ENCODE results near the gene FAM171A2. TPM values are rescaled to one million over a fixed set of nuclear protein-coding genes. Genes with fewer than 3 reads are reported as not detected.
A peak's percentile ranks its signal among the peaks of the same experiment; 100 is the strongest.

Gene FAM171A2
- total and polyA plus RNA-seq, 4 donors = 0.08 to 1.1 (median 0.18) TPM; not detected in 1

DNA sequence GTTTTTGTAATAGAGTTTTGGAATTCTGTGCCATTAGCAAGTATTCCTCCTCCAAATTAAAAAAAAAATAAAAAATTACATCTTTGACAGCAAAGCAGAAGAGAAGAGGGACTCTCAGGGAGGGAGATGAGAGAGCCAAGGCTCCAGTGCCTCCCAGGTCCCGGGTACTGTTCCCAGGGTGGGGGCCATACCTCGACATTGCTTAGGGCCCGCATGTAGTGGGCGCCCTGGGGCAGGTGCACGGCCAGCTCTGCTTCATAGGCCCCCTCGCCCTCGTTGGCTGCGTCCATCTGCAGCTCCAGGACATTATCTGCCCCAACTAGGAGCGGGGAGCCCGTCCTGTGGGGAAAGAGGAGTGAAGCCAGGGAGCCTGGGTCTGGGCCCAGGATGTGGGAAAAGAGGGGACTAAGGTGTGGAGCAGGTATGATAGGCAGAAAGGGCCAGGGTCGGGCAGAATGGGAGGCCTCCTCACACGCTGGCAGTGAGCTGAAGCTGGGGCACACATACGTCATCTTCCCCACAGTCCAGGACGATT, 14.6 kb upstream of the FAM171A2 start:
- TF ChIP-seq, protein P1, sequence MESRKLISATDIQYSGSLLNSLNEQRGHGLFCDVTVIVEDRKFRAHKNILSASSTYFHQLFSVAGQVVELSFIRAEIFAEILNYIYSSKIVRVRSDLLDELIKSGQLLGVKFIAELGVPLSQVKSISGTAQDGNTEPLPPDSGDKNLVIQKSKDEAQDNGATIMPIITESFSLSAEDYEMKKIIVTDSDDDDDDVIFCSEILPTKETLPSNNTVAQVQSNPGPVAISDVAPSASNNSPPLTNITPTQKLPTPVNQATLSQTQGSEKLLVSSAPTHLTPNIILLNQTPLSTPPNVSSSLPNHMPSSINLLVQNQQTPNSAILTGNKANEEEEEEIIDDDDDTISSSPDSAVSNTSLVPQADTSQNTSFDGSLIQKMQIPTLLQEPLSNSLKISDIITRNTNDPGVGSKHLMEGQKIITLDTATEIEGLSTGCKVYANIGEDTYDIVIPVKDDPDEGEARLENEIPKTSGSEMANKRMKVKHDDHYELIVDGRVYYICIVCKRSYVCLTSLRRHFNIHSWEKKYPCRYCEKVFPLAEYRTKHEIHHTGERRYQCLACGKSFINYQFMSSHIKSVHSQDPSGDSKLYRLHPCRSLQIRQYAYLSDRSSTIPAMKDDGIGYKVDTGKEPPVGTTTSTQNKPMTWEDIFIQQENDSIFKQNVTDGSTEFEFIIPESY (IDR thresholded peaks at IDR 0.05) = no peak
- TF ChIP-seq YY1 (IDR thresholded peaks at IDR 0.05) (no peak), EGR1 (IDR thresholded peaks at IDR 0.05; ENCODE audit: low read depth in 2 of 2) (no peak), RXRA (IDR thresholded peaks at IDR 0.05) (no peak), GABPA (IDR thresholded peaks at IDR 0.05 in 1 of 2, conservative IDR thresholded peaks at IDR 0.05 in 1 of 2) (no peak), HNF4A (conservative IDR thresholded peaks at IDR 0.05) (no peak), SP1 (IDR thresholded peaks at IDR 0.05) (no peak), TAF1 (conservative IDR thresholded peaks at IDR 0.05) (no peak), FOXA1 (IDR thresholded peaks at IDR 0.05) (no peak), RAD21 (IDR thresholded peaks at IDR 0.05) (no peak), JUND (IDR thresholded peaks at IDR 0.05) (no peak)
- TF ChIP-seq, protein P2, sequence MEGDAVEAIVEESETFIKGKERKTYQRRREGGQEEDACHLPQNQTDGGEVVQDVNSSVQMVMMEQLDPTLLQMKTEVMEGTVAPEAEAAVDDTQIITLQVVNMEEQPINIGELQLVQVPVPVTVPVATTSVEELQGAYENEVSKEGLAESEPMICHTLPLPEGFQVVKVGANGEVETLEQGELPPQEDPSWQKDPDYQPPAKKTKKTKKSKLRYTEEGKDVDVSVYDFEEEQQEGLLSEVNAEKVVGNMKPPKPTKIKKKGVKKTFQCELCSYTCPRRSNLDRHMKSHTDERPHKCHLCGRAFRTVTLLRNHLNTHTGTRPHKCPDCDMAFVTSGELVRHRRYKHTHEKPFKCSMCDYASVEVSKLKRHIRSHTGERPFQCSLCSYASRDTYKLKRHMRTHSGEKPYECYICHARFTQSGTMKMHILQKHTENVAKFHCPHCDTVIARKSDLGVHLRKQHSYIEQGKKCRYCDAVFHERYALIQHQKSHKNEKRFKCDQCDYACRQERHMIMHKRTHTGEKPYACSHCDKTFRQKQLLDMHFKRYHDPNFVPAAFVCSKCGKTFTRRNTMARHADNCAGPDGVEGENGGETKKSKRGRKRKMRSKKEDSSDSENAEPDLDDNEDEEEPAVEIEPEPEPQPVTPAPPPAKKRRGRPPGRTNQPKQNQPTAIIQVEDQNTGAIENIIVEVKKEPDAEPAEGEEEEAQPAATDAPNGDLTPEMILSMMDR (IDR thresholded peaks at IDR 0.05; ENCODE audit: low read depth, low read length, missing input control) = no peak
- TF ChIP-seq, protein P3, sequence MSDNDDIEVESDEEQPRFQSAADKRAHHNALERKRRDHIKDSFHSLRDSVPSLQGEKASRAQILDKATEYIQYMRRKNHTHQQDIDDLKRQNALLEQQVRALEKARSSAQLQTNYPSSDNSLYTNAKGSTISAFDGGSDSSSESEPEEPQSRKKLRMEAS (IDR thresholded peaks at IDR 0.05) = no peak
- no peaks in the 10 kb centered on the region for H3K27me3 ChIP-seq (ENCODE audit: control insufficient read depth in 4 of 4, insufficient read depth in 4 of 4, low read length in 3 of 4)

GRCh38 chr17:44376779-44377178, 13.1 kb upstream of the FAM171A2 start:
- no peak overlapping the region for H3K27ac ChIP-seq (ENCODE audit: low read depth in 1 of 2, low read length in 2 of 2)
- 80% methylated on average over 12 of the region's 12 CpGs for WGBS
- TF ChIP-seq EGR1 (IDR thresholded peaks at IDR 0.05; ENCODE audit: low read depth in 2 of 2) (no peak), FOXA2 (IDR thresholded peaks at IDR 0.05) (no peak), SP1 (IDR thresholded peaks at IDR 0.05) (no peak)
- H3K36me3 ChIP-seq (ENCODE audit: control insufficient read depth in 4 of 4, insufficient read depth in 3 of 4, low read depth in 1 of 4, low read length in 3 of 4) = no peaks in the 10 kb centered on the region
- no peak overlapping the region for H3K9ac ChIP-seq (ENCODE audit: low read depth in 1 of 2, low read length in 2 of 2)
- no peaks in the 10 kb centered on the region for H3K4me1 ChIP-seq (ENCODE audit: control insufficient read depth in 4 of 4, insufficient read depth in 4 of 4, low read length in 3 of 4)
- H3K27me3 ChIP-seq (ENCODE audit: control insufficient read depth in 4 of 4, insufficient read depth in 4 of 4, low read length in 3 of 4) = no peaks in the 10 kb centered on the region
- no peak for DNase-seq (ENCODE audit: low spot score)
- no peaks in the 10 kb centered on the region for H3K9me3 ChIP-seq (ENCODE audit: control insufficient read depth in 4 of 4, low read length in 3 of 4)
- H3K4me3 ChIP-seq (ENCODE audit: low read depth in 1 of 3, low read length in 3 of 3) = no peak overlapping the region

More for the DNA sequence above, 14.6 kb upstream of the FAM171A2 start:
- 79% methylated on average over 14 of the region's 14 CpGs for WGBS
- no peak for DNase-seq (ENCODE audit: low spot score)
- Histone ChIP-seq H3K4me3 (ENCODE audit: low read depth in 1 of 3, low read length in 3 of 3) (no peak overlapping the region), H3K9ac (ENCODE audit: low read depth in 1 of 2, low read length in 2 of 2) (no peak overlapping the region), H3K36me3 (ENCODE audit: control insufficient read depth in 4 of 4, insufficient read depth in 3 of 4, low read depth in 1 of 4, low read length in 3 of 4) (no peaks in the 10 kb centered on the region), H3K27ac (ENCODE audit: low read depth in 1 of 2, low read length in 2 of 2) (no peak overlapping the region), H3K4me1 (ENCODE audit: control insufficient read depth in 4 of 4, insufficient read depth in 4 of 4, low read length in 3 of 4) (no peaks in the 10 kb centered on the region), H3K9me3 (ENCODE audit: control insufficient read depth in 4 of 4, low read length in 3 of 4) (no peaks in the 10 kb centered on the region)

DNA sequence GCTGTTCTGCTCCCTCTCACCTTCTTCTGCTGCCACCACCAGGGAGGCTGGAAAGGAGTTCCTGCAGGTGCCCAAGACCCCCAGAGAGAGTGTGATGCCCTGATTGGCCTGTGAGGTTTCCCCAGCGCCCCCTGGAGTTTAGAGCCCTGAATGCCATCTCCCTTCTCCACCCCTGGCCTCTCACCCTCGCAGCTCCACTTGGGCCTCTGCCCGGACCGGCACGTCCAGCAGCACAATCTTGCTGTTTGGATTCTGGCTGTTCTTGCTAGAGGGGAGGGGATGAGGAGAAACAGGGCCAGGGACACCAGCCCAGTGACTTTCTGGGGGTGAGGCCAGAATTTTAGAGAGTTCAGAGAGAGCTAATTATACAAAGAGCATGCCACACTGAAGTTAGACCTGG, 12.5 kb upstream of the FAM171A2 start:
- no peak overlapping the region for H3K4me3 ChIP-seq (ENCODE audit: low read depth in 1 of 3, low read length in 3 of 3)
- DNase-seq (ENCODE audit: low spot score) = no peak

More for the DNA sequence above, 12.5 kb upstream of the FAM171A2 start:
- WGBS = 12% methylated on average over 5 of the region's 5 CpGs
- no peaks in the 10 kb centered on the region for H3K4me1 ChIP-seq (ENCODE audit: control insufficient read depth in 4 of 4, insufficient read depth in 4 of 4, low read length in 3 of 4)
- no peak for TF ChIP-seq REST (IDR thresholded peaks at IDR 0.05)
- TF ChIP-seq RXRA (IDR thresholded peaks at IDR 0.05) = no peak
- no peak for TF ChIP-seq RAD21 (IDR thresholded peaks at IDR 0.05)
- TF ChIP-seq NR2F2 (IDR thresholded peaks at IDR 0.05) = peak; percentile 74
- no peak overlapping the region for H3K27ac ChIP-seq (ENCODE audit: low read depth in 1 of 2, low read length in 2 of 2)
- no peaks in the 10 kb centered on the region for H3K27me3 ChIP-seq (ENCODE audit: control insufficient read depth in 4 of 4, insufficient read depth in 4 of 4, low read length in 3 of 4)
- no peaks in the 10 kb centered on the region for H3K9me3 ChIP-seq (ENCODE audit: control insufficient read depth in 4 of 4, low read length in 3 of 4)
- no peak overlapping the region for H3K9ac ChIP-seq (ENCODE audit: low read depth in 1 of 2, low read length in 2 of 2)
- no peaks in the 10 kb centered on the region for H3K36me3 ChIP-seq (ENCODE audit: control insufficient read depth in 4 of 4, insufficient read depth in 3 of 4, low read depth in 1 of 4, low read length in 3 of 4)
